Spleen (tissue), 11 donors: Measurements from ENCODE around the gene INPP4B. TPM values are rescaled to one million over a fixed set of nuclear protein-coding genes. Genes with fewer than 3 reads are reported as not detected.

Experiments used
- DNase-seq: peaks from one replicate; pipeline ENCODE4 v3.0.0-alpha.2; 2020
- H3K27ac ChIP-seq, 8 donors: fragments of 200-600 bp; sonication (generic) in 7 of 8; 1 replicate in 4 of 8; 2 replicates in 4 of 8; pipeline versions ENCODE4 v1.5.0 to v1.8.0; 2016 to 2021; ENCODE audit warnings: inconsistent platforms in 4 of 8, mild to moderate bottlenecking in 4 of 8, moderate library complexity in 1 of 8
- H3K27me3 ChIP-seq, 7 donors: fragments of 200-600 bp; sonication (generic) in 6 of 7; replicated peaks in 1 of 7; 1 replicate in 4 of 7; 2 replicates in 3 of 7; pipeline versions ENCODE4 v1.5.0 to v1.8.0; 2016 to 2021; ENCODE audit warnings: inconsistent platforms in 3 of 7, mild to moderate bottlenecking in 1 of 7
- H3K36me3 ChIP-seq, 6 donors: fragments of 200-600 bp; sonication (generic) in 5 of 6; 1 replicate in 4 of 6; 2 replicates in 2 of 6; pipeline versions ENCODE4 v1.5.0 to v1.8.0; 2016 to 2021; ENCODE audit warnings: inconsistent platforms in 2 of 6
- H3K4me1 ChIP-seq, 6 donors: fragments of 200-600 bp; sonication (generic) in 5 of 6; 1 replicate in 3 of 6; 2 replicates in 3 of 6; pipeline versions ENCODE4 v1.5.0 to v1.8.0; 2016 to 2021; ENCODE audit warnings: inconsistent platforms in 3 of 6
- H3K4me3 ChIP-seq, 8 donors: fragments of 200-600 bp; sonication (generic) in 7 of 8; 1 replicate in 4 of 8; 2 replicates in 4 of 8; pipeline versions ENCODE4 v1.5.0 to v1.8.0; 2016 to 2021; ENCODE audit warnings: inconsistent platforms in 4 of 8, mild to moderate bottlenecking in 4 of 8, moderate library complexity in 2 of 8
- H3K9me3 ChIP-seq, 8 donors: fragments of 200-600 bp; sonication (generic) in 7 of 8; 1 replicate in 4 of 8; 2 replicates in 4 of 8; pipeline versions ENCODE4 v1.5.0 to v1.8.0; 2016 to 2021; ENCODE audit warnings: inconsistent platforms in 4 of 8
- CTCF ChIP-seq, 11 experiments: fragments of 200-600 bp in 7 of 11; fragments of 450-650 bp in 4 of 11; sonication (generic) in 4 of 11; IDR thresholded peaks in 8 of 11; conservative IDR thresholded peaks in 3 of 11; 1 replicate in 7 of 11; 2 replicates in 4 of 11; pipeline versions ENCODE4 v1.4.0 to v1.8.0; 2016 to 2021; ENCODE audit warnings: antibody characterized with exemption in 11 of 11, inconsistent platforms in 4 of 11, mild to moderate bottlenecking in 1 of 11
- POLR2A ChIP-seq, 3 donors: fragments of 450-650 bp; IDR thresholded peaks; one replicate each; pipeline ENCODE4 v1.5.1; 2017; ENCODE audit warnings: antibody characterized with exemption in 3 of 3, mild to moderate bottlenecking in 1 of 3
- POLR2AphosphoS5 ChIP-seq, 3 donors: sonication (generic); formaldehyde crosslinking; IDR thresholded peaks; one replicate each; pipeline ENCODE4 v1.5.1; 2017; ENCODE audit warnings: antibody characterized with exemption in 3 of 3
- WGBS, 5 donors: extraction: QIAGEN DNeasy Blood & Tissue Kit in 3 of 5; methylation state at CpG; one replicate each; pipeline versions ENCODE4 v1.1.5 to v1.1.7; 2013 to 2018; 5-methylcytosine and 5-hydroxymethylcytosine counted together
- intact Hi-C: fragments of 100-400 bp; cut with DNase I; formaldehyde crosslinking; loops from one replicate; pipeline ENCODE4 v1.15.0; 2023; ENCODE audit warnings: low total_unique reads
- polyA plus RNA-seq, 3 donors: library from polyadenylated mRNA; stranded (reverse); fragments of 200-250 nt; gene quantifications; one replicate each; pipeline ENCODE4 v1.2.1, GENCODE V29; 2013
- total RNA-seq, 7 donors: library from RNA; depleted of rRNA in 3 of 7; stranded (reverse); fragments of >200 nt in 3 of 7; fragmentation: NEBNext Ultra II Directional in 4 of 7; extraction: Animal tissue kit (Norgen Biotek cat#: 25700) in 4 of 7; gene quantifications; one replicate each; pipeline versions ENCODE4 v1.1.0 to v1.2.1, GENCODE V29; 2016 to 2021
- donor health status: healthy with polysubstance abuse.
- donor health status: DM: no; HTN: no; CAD: no; lungs with moderate emphysema.
- donor health status: DM: no; HTN: no; CAD: no.
- donor health status: Bipolar disorder and iron deficiency.
- donor health status: healthy.
- donor health status: DM: no; HTN: no; CAD: no.
- donor health status: DM: yes; HTN: yes; CAD: no.

The INPP4B gene
- total and polyA plus RNA-seq, 10 donors: 0.78 to 31.6 (median 26.8) TPM

- no peaks in the 10 kb centered on the region for H3K9me3 ChIP-seq
- no peak overlapping the region for H3K27ac ChIP-seq
- 80 to 92% (median 83%) methylated on average over 3 of the region's 3 CpGs for whole genome bisulfite sequencing, 5 donors
- no peaks in the 10 kb centered on the region for H3K36me3 ChIP-seq
- intact Hi-C loops: no loop called here
- H3K4me3 ChIP-seq: no peak overlapping the region
- no peak for DNase-seq
- no peaks in the 10 kb centered on the region for H3K4me1 ChIP-seq
- H3K27me3 ChIP-seq: no peaks in the 10 kb centered on the region
- no peak for TF ChIP-seq POLR2AphosphoS5 (IDR thresholded peaks at IDR 0.05)
- no peak for TF ChIP-seq CTCF (IDR thresholded peaks at IDR 0.05 in 8 of 11, conservative IDR thresholded peaks at IDR 0.05 in 3 of 11)
- no peak for TF ChIP-seq POLR2A (IDR thresholded peaks at IDR 0.05)
Observed at GRCh38 chr4:142549248-142549647, 296.9 kb downstream of the INPP4B start.

GRCh38 chr4:142548491-142548890, 297.6 kb downstream of the INPP4B start:
- TF ChIP-seq POLR2A (IDR thresholded peaks at IDR 0.05): no peak
- TF ChIP-seq POLR2AphosphoS5 (IDR thresholded peaks at IDR 0.05): no peak
- TF ChIP-seq CTCF (IDR thresholded peaks at IDR 0.05 in 8 of 11, conservative IDR thresholded peaks at IDR 0.05 in 3 of 11): no peak
- intact Hi-C loops: no loop called here
- no peaks in the 10 kb centered on the region for H3K36me3 ChIP-seq

GRCh38 chr4:142547974-142548373, 298.1 kb downstream of the INPP4B start:
- no peaks in the 10 kb centered on the region for H3K9me3 ChIP-seq
- no peak overlapping the region for H3K4me3 ChIP-seq
- TF ChIP-seq POLR2A (IDR thresholded peaks at IDR 0.05): no peak
- no peak for TF ChIP-seq CTCF (IDR thresholded peaks at IDR 0.05 in 8 of 11, conservative IDR thresholded peaks at IDR 0.05 in 3 of 11)
- TF ChIP-seq POLR2AphosphoS5 (IDR thresholded peaks at IDR 0.05): no peak
- H3K36me3 ChIP-seq: no peaks in the 10 kb centered on the region
- H3K27me3 ChIP-seq: no peaks in the 10 kb centered on the region
- H3K4me1 ChIP-seq: no peaks in the 10 kb centered on the region
- intact Hi-C loops: no loop called here
- no peak for DNase-seq
- no peak overlapping the region for H3K27ac ChIP-seq
- WGBS, 5 donors: 25 to 90% (median 62%) methylated on average over 1 of the region's 1 CpG

More at GRCh38 chr4:142548491-142548890, 297.6 kb downstream of the INPP4B start:
- WGBS, 5 donors: 0 to 47% (median 0%) methylated on average over 1 of the region's 1 CpG
- DNase-seq: no peak
- Histone ChIP-seq H3K9me3 (no peaks in the 10 kb centered on the region), H3K4me3 (no peak overlapping the region), H3K27me3 (no peaks in the 10 kb centered on the region), H3K4me1 (no peaks in the 10 kb centered on the region), H3K27ac (no peak overlapping the region)

- H3K4me3 ChIP-seq: no peak overlapping the region
- no peaks in the 10 kb centered on the region for H3K9me3 ChIP-seq
- no peak for DNase-seq
- H3K27ac ChIP-seq: no peak overlapping the region
- 82 to 90% (median 90%) methylated on average over 3 of the region's 3 CpGs for WGBS, 5 donors
- intact Hi-C loops: no loop called here
- H3K36me3 ChIP-seq: no peaks in the 10 kb centered on the region
- no peak for TF ChIP-seq CTCF (IDR thresholded peaks at IDR 0.05 in 8 of 11, conservative IDR thresholded peaks at IDR 0.05 in 3 of 11)
- H3K4me1 ChIP-seq: no peaks in the 10 kb centered on the region
- no peaks in the 10 kb centered on the region for H3K27me3 ChIP-seq
Observed at GRCh38 chr4:142544594-142544993, 301.5 kb downstream of the INPP4B start.
